A549 (cell line): Measurements from ENCODE around the gene LANCL2.

ENCODE experiments used
- CEBPB ChIP-seq, 2 experiments: fragments of >200 bp in 1 of 2; sonication (Bioruptor Twin) in 1 of 2; formaldehyde crosslinking in 1 of 2; IDR thresholded peaks; 2 replicates each; pipeline ENCODE4 v1.6.1; 2012 to 2016
- EP300 ChIP-seq, 2 experiments: fragments of >200 bp; sonication (Bioruptor Twin); formaldehyde crosslinking; IDR thresholded peaks; 2 replicates in 1 of 2; 3 replicates in 1 of 2; pipeline ENCODE4 v1.6.1; 2016 to 2017
- FOSL2 ChIP-seq, 2 experiments: fragments of 450-650 bp in 1 of 2; fragments of >200 bp in 1 of 2; sonication (Bioruptor Twin) in 1 of 2; formaldehyde crosslinking; IDR thresholded peaks; 2 replicates each; pipeline versions ENCODE4 v1.5.0 to v1.6.1; 2016 to 2020; ENCODE audit warnings: mild to moderate bottlenecking in 1 of 2, moderate library complexity in 1 of 2
- FOXS1 ChIP-seq: fragments of 250-450 bp; sonication (Bioruptor Pico); IDR thresholded peaks from 2 replicates; pipeline ENCODE4 v1.5.0; 2020; ENCODE audit warnings: mild to moderate bottlenecking, moderate library complexity
- POLR2A ChIP-seq: IDR thresholded peaks from 2 replicates; pipeline ENCODE4 v1.6.1; 2012; ENCODE audit warnings: mild to moderate bottlenecking, low read length
- RCOR1 ChIP-seq: fragments of 150-350 bp; IDR thresholded peaks from 2 replicates; pipeline ENCODE4 v1.6.1; 2014; ENCODE audit warnings: antibody characterized with exemption, low read length, low read depth
- SMC3 ChIP-seq: fragments of >200 bp; sonication (Bioruptor Twin); formaldehyde crosslinking; IDR thresholded peaks from 3 replicates; pipeline ENCODE4 v1.6.1; 2018; ENCODE audit warnings: inconsistent platforms
- TF ChIP-seq, protein P1 (sequence below): fragments of >200 bp; sonication (Bioruptor Twin); formaldehyde crosslinking; IDR thresholded peaks from 3 replicates; pipeline ENCODE4 v1.5.1; 2016
- TF ChIP-seq, protein P2 (sequence below): IDR thresholded peaks from 2 replicates; pipeline ENCODE4 v1.6.1; 2012
- TF ChIP-seq, protein P3 (sequence below): fragments of 450-650 bp; IDR thresholded peaks from 2 replicates; pipeline ENCODE4 v1.6.1; 2014; ENCODE audit warnings: antibody characterized with exemption
- TF ChIP-seq, protein P4 (sequence below): fragments of 250-450 bp; sonication (Bioruptor Pico); IDR thresholded peaks from 2 replicates; pipeline ENCODE4 v1.5.0; 2021; ENCODE audit warnings: mild to moderate bottlenecking, moderate library complexity, borderline replicate concordance
- TF ChIP-seq, protein P5 (sequence below): IDR thresholded peaks from 2 replicates; pipeline ENCODE4 v1.6.1; 2012; ENCODE audit warnings: low read depth, borderline replicate concordance
- TF ChIP-seq, protein P6 (sequence below): fragments of 150-350 bp; IDR thresholded peaks from 2 replicates; pipeline ENCODE4 v1.6.1; 2014; ENCODE audit warnings: low read depth, mild to moderate bottlenecking, low read length

DNA sequence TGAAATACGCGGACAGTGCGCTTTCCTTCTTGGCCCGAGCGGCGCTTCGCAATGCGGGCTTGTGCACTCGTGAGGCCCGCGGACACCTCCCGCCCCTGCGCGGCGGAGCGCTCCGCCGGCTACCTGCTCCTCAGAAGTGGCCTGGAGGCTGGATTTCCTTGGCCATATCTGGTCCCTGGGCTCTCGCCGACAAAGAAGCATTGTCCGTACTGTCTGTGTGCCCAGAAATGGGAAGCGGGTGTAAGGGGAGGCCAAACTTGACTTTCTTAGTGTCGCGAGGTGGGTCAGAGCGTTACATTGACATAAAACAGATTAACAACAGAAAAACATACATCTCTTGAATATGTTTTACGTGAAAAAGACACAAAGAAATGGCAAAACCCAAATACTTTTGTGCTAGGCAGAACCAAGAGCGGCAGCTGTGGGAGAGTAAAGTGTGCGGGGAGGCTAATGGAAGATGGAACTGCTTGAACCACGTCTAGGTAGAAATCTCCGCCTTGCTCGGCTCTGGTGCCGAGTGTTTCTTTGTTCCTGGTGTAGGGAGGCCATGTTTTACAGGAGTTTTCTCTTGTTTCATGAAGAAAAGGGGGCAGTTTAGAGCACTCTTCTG is 1.4 kb downstream of the LANCL2 start:
- no peak for TF ChIP-seq EP300 (IDR thresholded peaks at IDR 0.05)
- TF ChIP-seq, protein P1, sequence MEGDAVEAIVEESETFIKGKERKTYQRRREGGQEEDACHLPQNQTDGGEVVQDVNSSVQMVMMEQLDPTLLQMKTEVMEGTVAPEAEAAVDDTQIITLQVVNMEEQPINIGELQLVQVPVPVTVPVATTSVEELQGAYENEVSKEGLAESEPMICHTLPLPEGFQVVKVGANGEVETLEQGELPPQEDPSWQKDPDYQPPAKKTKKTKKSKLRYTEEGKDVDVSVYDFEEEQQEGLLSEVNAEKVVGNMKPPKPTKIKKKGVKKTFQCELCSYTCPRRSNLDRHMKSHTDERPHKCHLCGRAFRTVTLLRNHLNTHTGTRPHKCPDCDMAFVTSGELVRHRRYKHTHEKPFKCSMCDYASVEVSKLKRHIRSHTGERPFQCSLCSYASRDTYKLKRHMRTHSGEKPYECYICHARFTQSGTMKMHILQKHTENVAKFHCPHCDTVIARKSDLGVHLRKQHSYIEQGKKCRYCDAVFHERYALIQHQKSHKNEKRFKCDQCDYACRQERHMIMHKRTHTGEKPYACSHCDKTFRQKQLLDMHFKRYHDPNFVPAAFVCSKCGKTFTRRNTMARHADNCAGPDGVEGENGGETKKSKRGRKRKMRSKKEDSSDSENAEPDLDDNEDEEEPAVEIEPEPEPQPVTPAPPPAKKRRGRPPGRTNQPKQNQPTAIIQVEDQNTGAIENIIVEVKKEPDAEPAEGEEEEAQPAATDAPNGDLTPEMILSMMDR = no peak
- no peak for TF ChIP-seq FOSL2 (IDR thresholded peaks at IDR 0.05)
- no peak for TF ChIP-seq FOSL2 (CRISPR knock-in tag; IDR thresholded peaks at IDR 0.05)
- no peak for TF ChIP-seq CEBPB (IDR thresholded peaks at IDR 0.05)
- TF ChIP-seq, protein P2, sequence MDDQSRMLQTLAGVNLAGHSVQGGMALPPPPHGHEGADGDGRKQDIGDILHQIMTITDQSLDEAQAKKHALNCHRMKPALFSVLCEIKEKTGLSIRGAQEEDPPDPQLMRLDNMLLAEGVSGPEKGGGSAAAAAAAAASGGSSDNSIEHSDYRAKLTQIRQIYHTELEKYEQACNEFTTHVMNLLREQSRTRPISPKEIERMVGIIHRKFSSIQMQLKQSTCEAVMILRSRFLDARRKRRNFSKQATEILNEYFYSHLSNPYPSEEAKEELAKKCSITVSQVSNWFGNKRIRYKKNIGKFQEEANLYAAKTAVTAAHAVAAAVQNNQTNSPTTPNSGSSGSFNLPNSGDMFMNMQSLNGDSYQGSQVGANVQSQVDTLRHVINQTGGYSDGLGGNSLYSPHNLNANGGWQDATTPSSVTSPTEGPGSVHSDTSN = no peak
- TF ChIP-seq SMC3 = no peak
- TF ChIP-seq POLR2A = no peak
- TF ChIP-seq, protein P3, sequence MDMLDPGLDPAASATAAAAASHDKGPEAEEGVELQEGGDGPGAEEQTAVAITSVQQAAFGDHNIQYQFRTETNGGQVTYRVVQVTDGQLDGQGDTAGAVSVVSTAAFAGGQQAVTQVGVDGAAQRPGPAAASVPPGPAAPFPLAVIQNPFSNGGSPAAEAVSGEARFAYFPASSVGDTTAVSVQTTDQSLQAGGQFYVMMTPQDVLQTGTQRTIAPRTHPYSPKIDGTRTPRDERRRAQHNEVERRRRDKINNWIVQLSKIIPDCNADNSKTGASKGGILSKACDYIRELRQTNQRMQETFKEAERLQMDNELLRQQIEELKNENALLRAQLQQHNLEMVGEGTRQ = no peak
- TF ChIP-seq FOXS1 (CRISPR knock-in tag) = no peak
- TF ChIP-seq, protein P4, sequence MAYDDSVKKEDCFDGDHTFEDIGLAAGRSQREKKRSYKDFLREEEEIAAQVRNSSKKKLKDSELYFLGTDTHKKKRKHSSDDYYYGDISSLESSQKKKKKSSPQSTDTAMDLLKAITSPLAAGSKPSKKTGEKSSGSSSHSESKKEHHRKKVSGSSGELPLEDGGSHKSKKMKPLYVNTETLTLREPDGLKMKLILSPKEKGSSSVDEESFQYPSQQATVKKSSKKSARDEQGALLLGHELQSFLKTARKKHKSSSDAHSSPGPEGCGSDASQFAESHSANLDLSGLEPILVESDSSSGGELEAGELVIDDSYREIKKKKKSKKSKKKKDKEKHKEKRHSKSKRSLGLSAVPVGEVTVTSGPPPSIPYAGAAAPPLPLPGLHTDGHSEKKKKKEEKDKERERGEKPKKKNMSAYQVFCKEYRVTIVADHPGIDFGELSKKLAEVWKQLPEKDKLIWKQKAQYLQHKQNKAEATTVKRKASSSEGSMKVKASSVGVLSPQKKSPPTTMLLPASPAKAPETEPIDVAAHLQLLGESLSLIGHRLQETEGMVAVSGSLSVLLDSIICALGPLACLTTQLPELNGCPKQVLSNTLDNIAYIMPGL = no peak
- no peak for TF ChIP-seq RCOR1
- TF ChIP-seq, protein P5, sequence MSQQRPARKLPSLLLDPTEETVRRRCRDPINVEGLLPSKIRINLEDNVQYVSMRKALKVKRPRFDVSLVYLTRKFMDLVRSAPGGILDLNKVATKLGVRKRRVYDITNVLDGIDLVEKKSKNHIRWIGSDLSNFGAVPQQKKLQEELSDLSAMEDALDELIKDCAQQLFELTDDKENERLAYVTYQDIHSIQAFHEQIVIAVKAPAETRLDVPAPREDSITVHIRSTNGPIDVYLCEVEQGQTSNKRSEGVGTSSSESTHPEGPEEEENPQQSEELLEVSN = no peak
- TF ChIP-seq, protein P6, sequence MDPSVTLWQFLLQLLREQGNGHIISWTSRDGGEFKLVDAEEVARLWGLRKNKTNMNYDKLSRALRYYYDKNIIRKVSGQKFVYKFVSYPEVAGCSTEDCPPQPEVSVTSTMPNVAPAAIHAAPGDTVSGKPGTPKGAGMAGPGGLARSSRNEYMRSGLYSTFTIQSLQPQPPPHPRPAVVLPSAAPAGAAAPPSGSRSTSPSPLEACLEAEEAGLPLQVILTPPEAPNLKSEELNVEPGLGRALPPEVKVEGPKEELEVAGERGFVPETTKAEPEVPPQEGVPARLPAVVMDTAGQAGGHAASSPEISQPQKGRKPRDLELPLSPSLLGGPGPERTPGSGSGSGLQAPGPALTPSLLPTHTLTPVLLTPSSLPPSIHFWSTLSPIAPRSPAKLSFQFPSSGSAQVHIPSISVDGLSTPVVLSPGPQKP = no peak
